Measurements from ENCODE around the gene ACTN2.

ACTN2 gene

GRCh38 chr1:236785477-236785876 is 99.2 kb downstream of the ACTN2 start:
- FAIRE-seq: no peak

- no peak for FAIRE-seq
These were observed 100.2 kb downstream of the ACTN2 start for GRCh38 chr1:236786453-236786852.

GRCh38 chr1:236794585-236795034 is 108.3 kb downstream of the ACTN2 start:
- no peak for FAIRE-seq

GRCh38 chr1:236795035-236795756 is 108.9 kb downstream of the ACTN2 start, which contains the start of gene MTR:
TSS of gene MTR (plus strand) at chr1:236795292. CDS start at chr1:236795704, 412 bp downstream.
- FAIRE-seq: peak; percentile 93

- FAIRE-seq: no peak
These were observed 109.7 kb downstream of the ACTN2 start for GRCh38 chr1:236795757-236796667.

GRCh38 chr1:236799001-236799400 is 112.7 kb downstream of the ACTN2 start:
- no peak for FAIRE-seq

GRCh38 chr1:236800002-236800620 is 113.8 kb downstream of the ACTN2 start:
- no peak for FAIRE-seq

GRCh38 chr1:236800623-236801022 is 114.3 kb downstream of the ACTN2 start:
- FAIRE-seq: no peak

- no peak for FAIRE-seq
These were observed 116.0 kb downstream of the ACTN2 start for GRCh38 chr1:236802264-236802663.

- FAIRE-seq: no peak
These were observed 120.3 kb downstream of the ACTN2 start for GRCh38 chr1:236806634-236807033.

GRCh38 chr1:236808005-236808404 is 121.7 kb downstream of the ACTN2 start:
- FAIRE-seq: no peak

GRCh38 chr1:236808564-236809130 is 122.3 kb downstream of the ACTN2 start:
- no peak for FAIRE-seq

- no peak for FAIRE-seq
These were observed 122.8 kb downstream of the ACTN2 start for GRCh38 chr1:236809148-236809547.

- FAIRE-seq: no peak
These were observed 123.7 kb downstream of the ACTN2 start for GRCh38 chr1:236810018-236810417.

GRCh38 chr1:236812334-236813030 is 126.2 kb downstream of the ACTN2 start:
- no peak for FAIRE-seq

All from islet of Langerhans (tissue), 1 donor.